GM13976 (cell line): ENCODE data around the gene ELF2.
"Not testable (repeated sequence)": the region's sequence is repeated elsewhere in the genome, so short reads cannot be mapped to it uniquely, and the experiment has no call there.

Experiments used
- DNase-seq: peaks from one replicate; pipeline ENCODE4 v3.0.0; 2012; ENCODE audit warnings: low spot score
- in situ Hi-C: fragments of 300-500 bp; cut with MboI; formaldehyde crosslinking; loops from one replicate; pipeline ENCODE4 v1.12.0; 2022; ENCODE audit warnings: low sequenced_read_pairs, mixed read lengths, inconsistent platforms; ENCODE audit not compliant: unreplicated experiment
- TF ChIP-seq, protein P1 (sequence below): IDR thresholded peaks from 2 replicates; pipeline ENCODE4 v1.5.1; 2012; ENCODE audit warnings: borderline replicate concordance, mild to moderate bottlenecking; ENCODE audit not compliant: insufficient read depth; ENCODE audit errors: extremely low read depth, missing control alignments, control extremely low read depth

ELF2 gene

DNA sequence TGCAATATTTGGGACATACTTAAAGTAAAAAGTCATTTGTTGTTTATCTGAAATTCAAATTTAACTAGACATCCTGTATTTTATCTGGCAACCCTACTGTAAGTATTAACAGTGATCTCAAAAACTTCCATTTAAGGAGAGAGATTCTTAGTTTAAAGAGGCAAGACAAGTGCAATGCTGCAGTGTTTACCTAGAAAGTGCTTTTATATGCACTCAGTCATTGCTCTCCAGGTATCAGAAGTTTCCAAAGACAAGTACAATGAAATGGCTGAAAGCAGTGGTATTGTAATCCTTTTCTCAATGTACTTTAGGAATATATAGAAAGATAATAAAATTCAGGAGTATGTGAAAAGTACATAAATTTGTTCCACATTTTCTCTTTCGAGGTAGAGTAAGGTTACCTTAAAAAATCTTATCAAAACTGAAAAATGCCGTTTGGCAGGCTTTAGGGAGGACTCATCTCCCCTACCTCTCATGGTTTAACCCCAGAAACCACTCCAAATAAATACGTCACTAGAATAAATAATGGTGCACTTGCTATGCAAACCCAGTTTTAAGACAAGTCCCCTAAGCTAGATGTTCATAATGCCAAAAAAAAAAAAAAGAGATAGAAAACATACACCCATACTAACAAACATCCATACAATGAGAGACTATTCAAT lies 45.7 kb downstream of the ELF2 start:
- no peak for DNase-seq
- in situ Hi-C loops: no loop called here
- TF ChIP-seq, protein P1, sequence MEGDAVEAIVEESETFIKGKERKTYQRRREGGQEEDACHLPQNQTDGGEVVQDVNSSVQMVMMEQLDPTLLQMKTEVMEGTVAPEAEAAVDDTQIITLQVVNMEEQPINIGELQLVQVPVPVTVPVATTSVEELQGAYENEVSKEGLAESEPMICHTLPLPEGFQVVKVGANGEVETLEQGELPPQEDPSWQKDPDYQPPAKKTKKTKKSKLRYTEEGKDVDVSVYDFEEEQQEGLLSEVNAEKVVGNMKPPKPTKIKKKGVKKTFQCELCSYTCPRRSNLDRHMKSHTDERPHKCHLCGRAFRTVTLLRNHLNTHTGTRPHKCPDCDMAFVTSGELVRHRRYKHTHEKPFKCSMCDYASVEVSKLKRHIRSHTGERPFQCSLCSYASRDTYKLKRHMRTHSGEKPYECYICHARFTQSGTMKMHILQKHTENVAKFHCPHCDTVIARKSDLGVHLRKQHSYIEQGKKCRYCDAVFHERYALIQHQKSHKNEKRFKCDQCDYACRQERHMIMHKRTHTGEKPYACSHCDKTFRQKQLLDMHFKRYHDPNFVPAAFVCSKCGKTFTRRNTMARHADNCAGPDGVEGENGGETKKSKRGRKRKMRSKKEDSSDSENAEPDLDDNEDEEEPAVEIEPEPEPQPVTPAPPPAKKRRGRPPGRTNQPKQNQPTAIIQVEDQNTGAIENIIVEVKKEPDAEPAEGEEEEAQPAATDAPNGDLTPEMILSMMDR: no peak

DNA sequence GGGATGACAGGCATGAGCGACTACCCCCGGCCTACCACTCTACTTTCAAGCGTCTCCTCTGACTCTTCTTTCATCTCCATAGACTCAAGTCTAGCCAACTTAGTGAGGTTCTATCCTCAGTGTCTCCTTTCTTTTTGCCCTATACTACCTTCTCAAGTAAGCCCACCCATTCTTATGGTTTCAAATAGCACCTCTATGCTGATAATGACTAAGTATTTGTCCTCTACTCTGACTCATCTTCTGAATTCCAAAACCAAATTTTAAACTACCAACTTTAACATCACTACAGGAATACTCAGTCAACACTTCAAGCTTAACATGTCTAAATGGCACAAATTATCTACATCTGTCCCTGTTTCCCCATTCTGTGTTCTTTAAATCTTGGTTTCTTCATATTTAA lies 47.8 kb downstream of the ELF2 start:
- in situ Hi-C loops: no loop called here
- TF ChIP-seq, protein P1: no peak
- DNase-seq: no peak

DNA sequence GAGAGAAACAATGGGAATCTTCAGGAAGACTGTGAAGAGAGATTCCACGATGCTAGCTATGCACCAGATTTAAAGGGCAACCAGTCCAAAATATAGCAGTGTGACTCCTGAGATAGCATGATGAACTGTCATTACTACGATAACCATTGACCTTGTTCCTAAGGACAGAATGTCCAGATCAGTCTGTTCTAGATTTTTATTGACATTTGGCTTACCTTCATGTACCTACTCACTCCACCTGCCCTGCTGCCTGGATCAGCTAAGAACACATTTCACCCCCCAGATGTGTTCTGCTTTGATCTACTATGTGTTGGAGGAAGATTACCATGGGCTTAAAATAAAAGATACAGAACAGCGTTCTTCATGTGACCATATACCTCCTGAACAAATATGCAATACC lies 50.1 kb downstream of the ELF2 start:
- no peak for DNase-seq
- in situ Hi-C loops: no loop called here
- TF ChIP-seq, protein P1: no peak

DNA sequence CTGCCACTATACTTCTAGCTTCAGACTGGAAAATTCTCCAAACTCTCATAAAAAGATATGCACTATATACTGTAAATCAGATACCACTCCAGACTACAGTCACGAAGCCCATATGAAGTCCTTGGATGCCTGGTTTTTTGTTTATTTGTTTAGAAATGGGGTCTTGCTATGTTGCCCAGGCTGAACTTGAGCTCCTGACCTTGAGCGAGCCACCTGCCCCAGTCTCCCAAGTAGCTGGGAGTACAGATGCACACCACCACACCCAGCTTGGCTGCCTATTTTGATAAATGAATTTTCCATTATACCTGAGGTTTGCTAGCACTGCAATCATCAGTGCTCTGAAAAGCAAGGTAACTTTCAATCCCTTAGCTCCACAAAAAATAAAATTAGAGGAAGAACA lies 53.1 kb downstream of the ELF2 start:
- no peak for DNase-seq
- TF ChIP-seq, protein P1: no peak
- in situ Hi-C loops: no loop called here

DNA sequence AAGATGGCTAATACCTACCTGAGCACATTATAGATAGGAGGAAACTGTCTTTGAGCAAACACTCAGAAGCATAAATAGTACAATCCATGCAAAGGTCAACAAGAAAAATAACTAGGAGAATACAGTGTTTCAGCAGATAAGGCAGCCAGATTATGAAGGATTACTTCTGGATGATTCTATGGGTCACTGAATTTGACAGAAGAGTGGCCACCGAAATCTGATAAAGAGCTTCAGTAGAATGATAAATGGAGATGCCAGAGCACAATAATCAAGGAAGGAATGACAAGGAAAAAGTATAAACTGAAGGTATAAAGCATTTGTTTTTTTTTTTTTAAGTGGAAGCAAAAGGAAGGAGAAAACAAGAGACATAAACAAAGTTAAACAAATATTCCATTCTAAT lies 58.7 kb downstream of the ELF2 start:
- TF ChIP-seq, protein P1: no peak
- DNase-seq: no peak
- in situ Hi-C loops: no loop called here

DNA sequence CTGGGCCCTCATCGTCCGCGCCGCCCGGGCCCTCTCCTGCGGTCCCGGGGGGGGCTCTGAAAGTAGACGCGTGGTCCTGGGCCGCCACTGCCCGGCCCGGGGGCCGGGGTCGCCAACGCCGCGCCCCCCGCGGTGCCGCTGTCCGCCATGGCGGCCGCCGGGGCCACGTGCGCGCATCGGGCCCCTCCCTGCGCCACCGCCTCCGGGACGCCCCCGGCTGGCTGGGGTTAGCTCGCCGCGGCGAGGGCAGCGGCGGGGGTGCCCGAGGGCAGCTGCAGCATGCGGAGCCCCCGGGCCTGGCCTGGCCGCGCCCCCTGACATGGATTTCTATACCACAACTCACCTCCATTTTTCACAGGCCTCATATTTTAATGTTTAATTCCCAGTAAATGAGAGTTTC lies 61.8 kb downstream of the ELF2 start:
- in situ Hi-C loops: no loop called here
- TF ChIP-seq, protein P1: no peak
- no peak for DNase-seq

DNA sequence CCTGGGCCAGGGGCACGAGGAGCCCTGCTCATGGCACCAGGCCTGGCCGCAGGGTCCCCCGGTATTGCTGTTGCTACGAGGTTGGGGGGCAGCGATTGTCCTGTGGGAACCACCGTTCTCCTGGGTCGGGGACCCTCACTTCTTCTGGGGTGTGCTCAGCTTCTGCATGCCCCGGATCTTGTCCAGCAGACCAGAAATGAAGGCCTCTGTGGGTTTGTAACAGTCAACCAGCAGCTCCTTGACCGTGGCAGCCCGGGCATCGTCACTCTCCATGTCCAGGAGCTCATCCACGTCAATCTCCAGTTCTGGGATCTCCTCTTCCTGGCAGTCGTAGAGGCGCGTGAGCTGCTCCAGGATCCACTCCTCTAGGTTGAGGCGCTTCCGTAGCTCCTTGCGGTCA lies 62.2 kb downstream of the ELF2 start:
- in situ Hi-C loops, DNase-seq: not testable (repeated sequence)
